ENCODE results near the gene EBP.

Gene EBP

GRCh38 chrX:48477960-48478755 lies 43.5 kb upstream of the EBP start:
- H3K27ac ChIP-seq (ENCODE audit: poor library complexity, severe bottlenecking): peak overlapping the region; percentile 74
- no peaks in the 10 kb centered on the region for H3K9me3 ChIP-seq (ENCODE audit: severe bottlenecking)
- H3K36me3 ChIP-seq (ENCODE audit: low read depth): peaks cover 43% of the 10 kb centered on the region
- no peaks in the 10 kb centered on the region for H3K4me1 ChIP-seq (ENCODE audit: insufficient read depth, poor library complexity, severe bottlenecking)
- no peaks in the 10 kb centered on the region for H3K27me3 ChIP-seq (ENCODE audit: insufficient read depth, poor library complexity, severe bottlenecking)
- H3K4me3 ChIP-seq (ENCODE audit: severe bottlenecking): no peak overlapping the region
- DNase-seq (ENCODE audit: low spot score) (no peak), ATAC-seq (ENCODE audit: low read depth) (no peak)
- no peak for TF ChIP-seq CTCF (IDR thresholded peaks at IDR 0.05; ENCODE audit: poor library complexity, severe bottlenecking)

DNA sequence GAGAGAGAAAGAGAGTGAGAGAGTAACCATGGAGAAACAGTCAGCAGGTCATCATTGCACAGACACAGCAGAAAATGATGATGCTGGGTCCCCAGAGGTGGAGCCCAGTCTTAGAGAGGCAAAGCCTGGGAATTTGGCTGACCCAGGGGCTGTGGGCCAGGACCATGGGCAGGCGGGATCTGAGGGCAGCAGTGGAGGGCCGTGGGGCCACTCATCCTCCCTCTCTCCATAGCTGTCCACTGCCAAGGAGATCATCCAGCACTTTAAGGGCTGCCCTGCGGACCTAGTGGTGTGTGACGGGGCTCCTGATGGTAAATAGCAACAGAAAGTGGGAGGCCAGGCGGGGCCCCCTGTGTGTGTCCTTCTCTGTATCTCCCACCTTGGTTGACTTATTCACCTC lies 42.8 kb upstream of the EBP start:
- no peak overlapping the region for H3K4me3 ChIP-seq (ENCODE audit: severe bottlenecking)
- TF ChIP-seq CTCF (IDR thresholded peaks at IDR 0.05; ENCODE audit: poor library complexity, severe bottlenecking): no peak
- H3K27me3 ChIP-seq (ENCODE audit: insufficient read depth, poor library complexity, severe bottlenecking): no peaks in the 10 kb centered on the region
- peak overlapping the region; percentile 74 for H3K27ac ChIP-seq (ENCODE audit: poor library complexity, severe bottlenecking)
- DNase-seq (ENCODE audit: low spot score) (no peak), ATAC-seq (ENCODE audit: low read depth) (no peak)
- H3K36me3 ChIP-seq (ENCODE audit: low read depth): peaks cover 49% of the 10 kb centered on the region
- H3K9me3 ChIP-seq (ENCODE audit: severe bottlenecking): no peaks in the 10 kb centered on the region
- H3K4me1 ChIP-seq (ENCODE audit: insufficient read depth, poor library complexity, severe bottlenecking): no peaks in the 10 kb centered on the region

DNA sequence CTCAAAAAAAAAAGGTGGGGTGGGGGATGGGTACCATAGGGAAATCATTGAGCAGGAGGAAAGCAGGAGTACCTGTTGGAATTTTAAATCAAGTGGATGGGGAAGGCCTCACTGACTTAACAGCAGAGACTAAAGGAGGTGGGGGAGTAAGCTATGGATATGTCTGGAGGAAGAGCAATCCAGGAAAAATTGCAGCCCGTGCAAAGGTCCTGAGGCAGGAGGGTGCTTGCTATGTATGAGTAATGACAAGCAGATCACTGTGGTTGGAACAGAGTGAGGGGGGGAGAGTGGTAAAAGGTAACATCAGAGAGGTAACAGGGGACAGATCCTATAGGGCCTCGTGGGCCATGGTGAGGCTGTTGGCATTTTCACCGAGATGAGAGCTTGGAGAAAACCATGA lies 41.5 kb upstream of the EBP start:
- no peak for ATAC-seq (ENCODE audit: low read depth)
- H3K27ac ChIP-seq (ENCODE audit: poor library complexity, severe bottlenecking): peak overlapping the region; percentile 74
- H3K36me3 ChIP-seq (ENCODE audit: low read depth): peaks cover 56% of the 10 kb centered on the region
- H3K4me1 ChIP-seq (ENCODE audit: insufficient read depth, poor library complexity, severe bottlenecking): no peaks in the 10 kb centered on the region
- H3K4me3 ChIP-seq (ENCODE audit: severe bottlenecking): no peak overlapping the region
- no peak for DNase-seq (ENCODE audit: low spot score)
- H3K9me3 ChIP-seq (ENCODE audit: severe bottlenecking): no peaks in the 10 kb centered on the region
- H3K27me3 ChIP-seq (ENCODE audit: insufficient read depth, poor library complexity, severe bottlenecking): no peaks in the 10 kb centered on the region
- no peak for TF ChIP-seq CTCF (IDR thresholded peaks at IDR 0.05; ENCODE audit: poor library complexity, severe bottlenecking)

- H3K36me3 ChIP-seq (ENCODE audit: low read depth): peaks cover 60% of the 10 kb centered on the region
- H3K4me1 ChIP-seq (ENCODE audit: insufficient read depth, poor library complexity, severe bottlenecking): no peaks in the 10 kb centered on the region
- H3K27ac ChIP-seq (ENCODE audit: poor library complexity, severe bottlenecking): peak overlapping the region; percentile 74
- H3K9me3 ChIP-seq (ENCODE audit: severe bottlenecking): no peaks in the 10 kb centered on the region
- TF ChIP-seq CTCF (IDR thresholded peaks at IDR 0.05; ENCODE audit: poor library complexity, severe bottlenecking): no peak
- ATAC-seq (ENCODE audit: low read depth) (no peak), DNase-seq (ENCODE audit: low spot score) (no peak)
- no peak overlapping the region for H3K4me3 ChIP-seq (ENCODE audit: severe bottlenecking)
- H3K27me3 ChIP-seq (ENCODE audit: insufficient read depth, poor library complexity, severe bottlenecking): no peaks in the 10 kb centered on the region
These were observed 41.0 kb upstream of the EBP start for GRCh38 chrX:48480583-48480982.

DNA sequence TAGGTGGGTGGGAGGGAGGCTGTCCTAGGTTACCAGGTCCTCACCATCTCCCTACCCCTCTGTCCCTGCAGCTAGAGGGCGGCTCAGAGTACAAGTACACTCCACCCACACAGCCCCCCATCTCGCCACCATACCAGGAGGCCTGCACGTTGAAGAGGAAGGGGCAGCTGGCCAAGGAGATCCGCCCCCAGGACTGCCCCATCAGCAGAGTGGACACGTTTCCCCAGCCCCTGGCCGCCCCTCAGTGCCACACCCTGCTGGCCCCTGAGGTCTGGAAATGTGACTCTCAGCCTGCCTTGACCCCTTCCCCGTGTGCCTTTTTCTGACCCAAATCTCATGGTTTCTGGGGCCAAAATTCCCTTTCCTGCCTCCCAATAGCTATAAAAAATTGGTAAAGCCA lies 39.1 kb upstream of the EBP start:
- Histone ChIP-seq H3K27me3 (ENCODE audit: insufficient read depth, poor library complexity, severe bottlenecking) (no peaks in the 10 kb centered on the region), H3K9me3 (ENCODE audit: severe bottlenecking) (no peaks in the 10 kb centered on the region), H3K36me3 (ENCODE audit: low read depth) (peaks cover 73% of the 10 kb centered on the region), H3K27ac (ENCODE audit: poor library complexity, severe bottlenecking) (peak overlapping the region; percentile 97), H3K4me3 (ENCODE audit: severe bottlenecking) (no peak overlapping the region), H3K4me1 (ENCODE audit: insufficient read depth, poor library complexity, severe bottlenecking) (peaks cover 9% of the 10 kb centered on the region)
- DNase-seq (ENCODE audit: low spot score): no peak
- no peak for ATAC-seq (ENCODE audit: low read depth)
- no peak for TF ChIP-seq CTCF (IDR thresholded peaks at IDR 0.05; ENCODE audit: poor library complexity, severe bottlenecking)

Measured in RWPE2 (cell line).